B cell (primary cell): ENCODE measurements around the gene KATNB1. TPM values are rescaled to one million over a fixed set of nuclear protein-coding genes. Genes with fewer than 3 reads are reported as not detected.

Experiments
- ATAC-seq: fragments of 200-7000 bp; cut with Tn5 transposase; one replicate; pipeline ENCODE4 v1.10.0; 2021; ENCODE audit warnings: low read depth, mild to moderate bottlenecking, moderate number of reproducible peaks, moderate library complexity
- CTCF ChIA-PET: fragments of 350-600 bp; sonication (Branson Sonifier 250); formaldehyde crosslinking; loops from one replicate; lab custom pipeline; 2021; ENCODE audit warnings: antibody characterized with exemption, inconsistent platforms; lab: Charles Lee
- POLR2A ChIA-PET: fragments of 350-600 bp; sonication (Branson Sonifier 250); formaldehyde crosslinking; loops from one replicate; lab custom pipeline; 2021; ENCODE audit warnings: antibody characterized with exemption; lab: Charles Lee
- DNase-seq: peaks from one replicate; pipeline ENCODE4 v3.0.0; 2013
- H2AFZ ChIP-seq: 2 replicates; pipeline ENCODE4 v1.6.1; 2012; ENCODE audit warnings: mild to moderate bottlenecking, low read depth, low read length; ENCODE audit not compliant: insufficient read depth, poor library complexity, severe bottlenecking
- H3K27ac ChIP-seq, 2 donors: 1 replicate in 1 of 2; 2 replicates in 1 of 2; pipeline ENCODE4 v1.5.1; 2012 to 2013; ENCODE audit warnings: low read length in 2 of 2, mild to moderate bottlenecking in 2 of 2, moderate library complexity in 1 of 2
- H3K27me3 ChIP-seq, 4 experiments: fragments of 200-600 bp in 1 of 4; sonication (generic) in 1 of 4; replicated peaks in 1 of 4; 1 replicate in 2 of 4; 2 replicates in 2 of 4; pipeline versions ENCODE4 v1.6.1 to v1.7.0; 2013 to 2016; ENCODE audit warnings: low read length in 3 of 4, mild to moderate bottlenecking in 2 of 4, mixed read lengths in 1 of 4, moderate library complexity in 1 of 4; ENCODE audit not compliant: insufficient read depth in 4 of 4, control insufficient read depth in 3 of 4; ENCODE audit errors: control extremely low read depth in 1 of 4
- H3K36me3 ChIP-seq, 2 experiments: replicated peaks in 1 of 2; 1 replicate in 1 of 2; 2 replicates in 1 of 2; pipeline versions ENCODE4 v1.6.1 to v1.7.1; 2013; ENCODE audit warnings: low read length in 1 of 2; ENCODE audit not compliant: insufficient read depth in 2 of 2, control insufficient read depth in 1 of 2; ENCODE audit errors: control extremely low read depth in 1 of 2, extremely low read depth in 1 of 2
- H3K4me1 ChIP-seq, 2 donors: fragments of 200-600 bp in 1 of 2; sonication (generic) in 1 of 2; 1 replicate in 1 of 2; 2 replicates in 1 of 2; pipeline versions ENCODE4 v1.5.1 to v1.6.1; 2013 to 2017; ENCODE audit warnings: low read length in 2 of 2; ENCODE audit not compliant: control insufficient read depth in 2 of 2, insufficient read depth in 2 of 2
- H3K4me2 ChIP-seq: replicated peaks from 2 replicates; pipeline ENCODE3; 2012; ENCODE audit warnings: mild to moderate bottlenecking, low read depth, low read length; ENCODE audit not compliant: poor library complexity, severe bottlenecking
- H3K4me3 ChIP-seq, 5 experiments: fragments of 200-600 bp in 1 of 5; sonication (generic) in 1 of 5; 1 replicate in 3 of 5; 2 replicates in 2 of 5; pipeline versions ENCODE4 v1.5.1 to v1.7.0; 2011 to 2016; ENCODE audit warnings: low read length in 4 of 5, mild to moderate bottlenecking in 4 of 5, low read depth in 2 of 5, control low read depth in 1 of 5, moderate library complexity in 1 of 5; ENCODE audit not compliant: insufficient read depth in 1 of 5; ENCODE audit errors: control extremely low read depth in 1 of 5, extremely low read depth in 1 of 5
- H3K79me2 ChIP-seq: fragments of 200-600 bp; sonication (generic); one replicate; pipeline ENCODE4 v1.6.0; 2016; ENCODE audit warnings: low read length; ENCODE audit not compliant: control insufficient read depth, insufficient read depth
- H3K9ac ChIP-seq: fragments of 200-600 bp; sonication (generic); 2 replicates; pipeline ENCODE4 v1.6.1; 2017; ENCODE audit warnings: mild to moderate bottlenecking, low read length, moderate library complexity
- H3K9me3 ChIP-seq, 3 donors: one replicate each; pipeline versions ENCODE4 v1.6.1 to v1.7.1; 2013; ENCODE audit warnings: low read length in 2 of 3; ENCODE audit not compliant: control insufficient read depth in 2 of 3, insufficient read depth in 1 of 3; ENCODE audit errors: control extremely low read depth in 1 of 3
- H4K20me1 ChIP-seq: 2 replicates; pipeline ENCODE4 v1.6.0; 2012; ENCODE audit warnings: mild to moderate bottlenecking, low read length; ENCODE audit not compliant: insufficient read depth, control insufficient read depth, poor library complexity, severe bottlenecking
- H3K27ac Mint-ChIP-seq: one replicate; pipeline ENCODE4 v1.8.0; 2021; ENCODE audit warnings: mixed read lengths
- H3K27me3 Mint-ChIP-seq: one replicate; pipeline ENCODE4 v1.8.0; 2021; ENCODE audit warnings: mixed read lengths
- H3K4me1 Mint-ChIP-seq: one replicate; pipeline ENCODE4 v1.8.0; 2021; ENCODE audit warnings: mixed read lengths
- H3K4me3 Mint-ChIP-seq: one replicate; pipeline ENCODE4 v1.8.0; 2021; ENCODE audit warnings: mixed read lengths
- H3K9me3 Mint-ChIP-seq: one replicate; pipeline ENCODE4 v1.8.0; 2022; ENCODE audit warnings: mixed read lengths; ENCODE audit not compliant: insufficient read depth
- EZH2 ChIP-seq: IDR thresholded peaks from 2 replicates; pipeline ENCODE4 v1.6.1; 2012; ENCODE audit warnings: borderline replicate concordance, low read depth, mild to moderate bottlenecking, moderate library complexity, low read length; ENCODE audit not compliant: insufficient read depth, poor library complexity, severe bottlenecking
- WGBS: methylation state at CpG from one replicate; pipeline ENCODE4 v1.1.5; 2013; ENCODE audit warnings: missing lambda C conversion rate; ENCODE audit not compliant: insufficient coverage; 5-methylcytosine and 5-hydroxymethylcytosine counted together
- intact Hi-C: fragments of 100-400 bp; cut with micrococcal nuclease; formaldehyde crosslinking; loops from one replicate; pipeline ENCODE4 v1.10.0; 2022
- polyA plus RNA-seq: library from polyadenylated mRNA; depleted of rRNA; stranded (reverse); fragments of >200 nt; gene quantifications from 2 replicates; pipeline ENCODE4 v1.2.3, GENCODE V29; 2012
- total RNA-seq, 2 donors: library from RNA; stranded (reverse); fragments of 120-200 nt in 1 of 2; gene quantifications; 1 replicate in 1 of 2; 2 replicates in 1 of 2; pipeline versions ENCODE4 v1.2.3 to v1.2.4, GENCODE V29; 2013 to 2022
- TF ChIP-seq, protein P1 (sequence below): fragments of 200-600 bp; IDR thresholded peaks from one replicate; pipeline ENCODE4 v1.8.0; 2022; ENCODE audit warnings: antibody characterized with exemption, mild to moderate bottlenecking

Gene KATNB1
- total and polyA plus RNA-seq, 2 donors (not counting 1 experiment from before 2014, with no cell fraction given): 20.3 to 29.0 TPM

DNA sequence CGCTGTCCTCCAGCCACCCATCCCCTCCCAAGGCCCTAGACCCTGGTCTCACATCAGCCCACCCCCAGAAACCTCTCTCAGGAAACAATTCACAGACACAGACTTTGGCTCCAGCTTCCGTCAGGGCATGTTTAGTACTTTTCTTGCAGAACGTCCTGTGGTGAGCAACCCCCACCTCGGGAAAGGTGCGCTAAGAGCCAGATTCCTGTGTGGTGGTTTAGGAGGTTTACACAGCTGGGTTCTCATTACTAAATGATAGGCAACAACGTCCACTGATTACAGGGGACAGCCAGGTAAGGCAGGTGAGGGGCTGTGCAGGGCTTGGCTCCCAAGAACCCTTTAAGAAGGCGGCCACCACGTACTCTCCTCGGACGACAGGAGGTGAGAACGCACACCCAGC is 37.4 kb downstream of the KATNB1 start:
- Histone ChIP-seq H3K79me2 (no peaks in the 10 kb centered on the region), H3K4me1 (no peaks in the 10 kb centered on the region), H3K4me2 (no peak overlapping the region), H4K20me1 (no peaks in the 10 kb centered on the region), H3K27me3 (no peaks in the 10 kb centered on the region), H3K4me3 (no peak overlapping the region), H3K27ac (no peak overlapping the region), H3K9ac (no peak overlapping the region), H3K9me3 (no peaks in the 10 kb centered on the region), H2AFZ (no peak overlapping the region), H3K36me3 (no peaks in the 10 kb centered on the region)
- POLR2A ChIA-PET: no interaction called here
- Mint-ChIP-seq H3K27ac (no peak overlapping the region), H3K27me3 (no peaks in the 10 kb centered on the region), H3K4me1 (no peaks in the 10 kb centered on the region), H3K4me3 (no peak overlapping the region), H3K9me3 (no peaks in the 10 kb centered on the region)
- no peak for ATAC-seq
- TF ChIP-seq, protein P1, sequence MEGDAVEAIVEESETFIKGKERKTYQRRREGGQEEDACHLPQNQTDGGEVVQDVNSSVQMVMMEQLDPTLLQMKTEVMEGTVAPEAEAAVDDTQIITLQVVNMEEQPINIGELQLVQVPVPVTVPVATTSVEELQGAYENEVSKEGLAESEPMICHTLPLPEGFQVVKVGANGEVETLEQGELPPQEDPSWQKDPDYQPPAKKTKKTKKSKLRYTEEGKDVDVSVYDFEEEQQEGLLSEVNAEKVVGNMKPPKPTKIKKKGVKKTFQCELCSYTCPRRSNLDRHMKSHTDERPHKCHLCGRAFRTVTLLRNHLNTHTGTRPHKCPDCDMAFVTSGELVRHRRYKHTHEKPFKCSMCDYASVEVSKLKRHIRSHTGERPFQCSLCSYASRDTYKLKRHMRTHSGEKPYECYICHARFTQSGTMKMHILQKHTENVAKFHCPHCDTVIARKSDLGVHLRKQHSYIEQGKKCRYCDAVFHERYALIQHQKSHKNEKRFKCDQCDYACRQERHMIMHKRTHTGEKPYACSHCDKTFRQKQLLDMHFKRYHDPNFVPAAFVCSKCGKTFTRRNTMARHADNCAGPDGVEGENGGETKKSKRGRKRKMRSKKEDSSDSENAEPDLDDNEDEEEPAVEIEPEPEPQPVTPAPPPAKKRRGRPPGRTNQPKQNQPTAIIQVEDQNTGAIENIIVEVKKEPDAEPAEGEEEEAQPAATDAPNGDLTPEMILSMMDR: no peak
- no peak for DNase-seq
- 92% methylated on average over 7 of the region's 11 CpGs for WGBS
- CTCF ChIA-PET: no interaction called here
- intact Hi-C loops: no loop called here

DNA sequence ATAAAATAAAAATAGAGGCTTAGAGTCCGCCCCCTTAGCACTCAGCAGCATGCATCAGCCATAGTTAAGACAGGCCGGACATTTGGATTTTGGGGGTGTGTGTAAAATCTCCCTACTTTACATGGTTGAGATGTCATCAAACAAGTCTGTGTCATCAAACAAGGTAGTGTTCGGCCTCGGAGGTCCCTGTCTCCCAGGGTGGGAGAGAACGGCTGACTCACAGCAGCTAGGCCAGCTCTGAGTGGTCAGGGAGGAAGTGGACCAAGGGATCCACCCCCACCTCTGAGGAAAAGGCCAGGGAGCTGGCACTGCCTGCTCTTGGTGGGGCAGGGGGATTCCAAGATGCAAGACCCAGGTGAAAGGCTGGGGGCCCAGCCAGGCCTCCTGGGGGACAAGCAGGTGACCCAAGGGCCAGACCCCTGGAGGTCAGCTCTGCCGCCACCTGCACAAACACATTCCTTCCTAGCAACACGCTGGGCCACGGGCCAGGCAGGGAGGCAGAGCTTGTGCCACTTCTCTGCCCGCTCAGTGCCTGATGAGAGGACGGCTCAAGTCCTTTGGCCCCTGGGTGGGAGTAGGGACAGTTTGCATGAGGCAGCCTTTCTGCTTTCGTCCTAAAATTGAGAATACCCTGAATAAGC is 38.2 kb downstream of the KATNB1 start:
- ChIA-PET CTCF (no interaction called here), POLR2A (no interaction called here)
- H3K36me3 ChIP-seq: no peaks in the 10 kb centered on the region
- no peak overlapping the region for H3K9ac ChIP-seq
- intact Hi-C loops: no loop called here
- ATAC-seq: no peak
- H3K4me2 ChIP-seq: no peak overlapping the region
- no peak overlapping the region for H3K27ac Mint-ChIP-seq
- H3K9me3 Mint-ChIP-seq: no peaks in the 10 kb centered on the region
- H3K27me3 ChIP-seq: no peaks in the 10 kb centered on the region
- no peaks in the 10 kb centered on the region for H4K20me1 ChIP-seq
- H3K4me1 ChIP-seq: no peaks in the 10 kb centered on the region
- H3K4me1 Mint-ChIP-seq: no peaks in the 10 kb centered on the region
- no peaks in the 10 kb centered on the region for H3K9me3 ChIP-seq
- 97% methylated on average over 7 of the region's 11 CpGs for WGBS
- TF ChIP-seq, protein P1: no peak
- TF ChIP-seq EZH2: no peak
- H3K4me3 Mint-ChIP-seq: no peak overlapping the region
- H2AFZ ChIP-seq: no peak overlapping the region
- no peak overlapping the region for H3K27ac ChIP-seq
- no peaks in the 10 kb centered on the region for H3K79me2 ChIP-seq
- no peaks in the 10 kb centered on the region for H3K27me3 Mint-ChIP-seq
- no peak for DNase-seq
- H3K4me3 ChIP-seq: no peak overlapping the region
